Activated CD8-positive, alpha-beta memory T cell treated with anti-CD3 and anti-CD28 coated beads, Interleukin-2, amount 50 U/mL, for 4 hours (primary cell): ENCODE data around the gene OR1I1.
"Not testable (repeated sequence)": the region's sequence is repeated elsewhere in the genome, so short reads cannot be mapped to it uniquely, and the experiment has no call there.

ENCODE experiments used
- DNase-seq: peaks from one replicate; pipeline ENCODE4 v3.0.0-alpha.2; 2020

Gene OR1I1

DNA sequence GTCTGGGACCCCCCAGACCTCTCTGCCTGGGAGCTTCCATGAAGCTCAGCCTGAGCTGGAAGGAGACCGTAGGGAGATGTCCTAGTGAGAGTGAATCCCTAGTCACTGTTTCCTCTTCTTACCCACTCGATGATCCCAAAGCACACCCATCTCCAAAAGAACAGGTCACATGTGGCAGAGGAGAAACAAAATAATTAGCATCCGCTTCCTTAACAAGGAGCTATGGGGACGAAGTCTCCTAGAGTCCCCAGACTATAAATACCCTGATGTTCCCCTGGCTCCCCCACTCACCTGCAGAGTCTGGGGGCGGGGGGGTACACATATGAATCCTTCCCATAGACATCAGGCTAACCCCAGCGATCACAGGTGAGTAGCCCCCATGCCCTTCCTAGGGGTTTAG lies at the start of gene OR1I1:
TSS of gene OR1I1 (plus strand) at position 301 of the 400 bp plus-strand sequence. CDS start 4,855 bp downstream, outside the sequence.
- DNase-seq: no peak

GRCh38 chr19:15035795-15036311 lies 46.2 kb upstream of the OR1I1 start:
- DNase-seq: no peak

GRCh38 chr19:15037586-15037985 lies 44.4 kb upstream of the OR1I1 start:
- DNase-seq: no peak

- DNase-seq: no peak
These were observed 43.7 kb upstream of the OR1I1 start for GRCh38 chr19:15038294-15038693.

GRCh38 chr19:15042003-15042402 lies 40.0 kb upstream of the OR1I1 start:
- DNase-seq: no peak

DNA sequence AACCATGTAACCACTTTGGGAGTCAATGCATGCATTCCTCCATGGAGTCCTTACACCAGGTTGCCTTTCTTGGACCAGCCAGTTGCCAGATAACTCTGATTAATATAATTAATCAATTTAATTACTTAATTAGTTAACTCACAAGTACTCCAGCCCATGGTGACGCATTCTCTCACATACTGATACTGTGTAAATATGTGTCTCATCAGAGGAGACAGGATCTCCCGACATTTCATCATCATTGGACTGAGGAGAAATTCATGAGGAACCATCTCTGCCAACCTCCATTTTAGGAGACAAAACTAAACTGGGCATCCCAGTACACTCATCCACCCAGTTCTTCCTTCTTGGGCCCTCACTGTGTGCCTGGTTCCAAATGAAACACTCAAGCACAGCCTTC lies 39.2 kb upstream of the OR1I1 start:
- DNase-seq: no peak

GRCh38 chr19:15045506-15045905 lies 36.5 kb upstream of the OR1I1 start:
- no peak for DNase-seq

DNA sequence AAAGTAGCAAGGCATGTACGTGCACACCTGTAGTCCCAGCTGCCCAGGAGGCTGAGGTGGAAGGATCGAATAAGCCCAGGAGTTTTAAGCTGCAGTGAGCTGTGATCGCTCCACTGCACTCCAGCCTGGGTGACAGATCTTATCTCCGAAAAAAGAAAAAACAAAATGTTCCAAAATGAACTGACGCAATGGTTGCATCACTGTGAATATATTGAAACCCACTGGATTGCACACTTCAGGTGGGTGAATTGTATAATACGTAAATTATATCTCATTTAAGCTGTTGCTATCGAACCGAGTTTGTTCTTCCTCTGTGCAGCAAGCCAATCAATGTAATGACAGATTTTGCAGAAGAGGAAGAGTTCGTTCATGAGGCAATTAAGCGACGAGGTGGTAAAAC lies 34.3 kb upstream of the OR1I1 start:
- no peak for DNase-seq

- no peak for DNase-seq
These were observed 33.9 kb upstream of the OR1I1 start for GRCh38 chr19:15048128-15048527.

DNA sequence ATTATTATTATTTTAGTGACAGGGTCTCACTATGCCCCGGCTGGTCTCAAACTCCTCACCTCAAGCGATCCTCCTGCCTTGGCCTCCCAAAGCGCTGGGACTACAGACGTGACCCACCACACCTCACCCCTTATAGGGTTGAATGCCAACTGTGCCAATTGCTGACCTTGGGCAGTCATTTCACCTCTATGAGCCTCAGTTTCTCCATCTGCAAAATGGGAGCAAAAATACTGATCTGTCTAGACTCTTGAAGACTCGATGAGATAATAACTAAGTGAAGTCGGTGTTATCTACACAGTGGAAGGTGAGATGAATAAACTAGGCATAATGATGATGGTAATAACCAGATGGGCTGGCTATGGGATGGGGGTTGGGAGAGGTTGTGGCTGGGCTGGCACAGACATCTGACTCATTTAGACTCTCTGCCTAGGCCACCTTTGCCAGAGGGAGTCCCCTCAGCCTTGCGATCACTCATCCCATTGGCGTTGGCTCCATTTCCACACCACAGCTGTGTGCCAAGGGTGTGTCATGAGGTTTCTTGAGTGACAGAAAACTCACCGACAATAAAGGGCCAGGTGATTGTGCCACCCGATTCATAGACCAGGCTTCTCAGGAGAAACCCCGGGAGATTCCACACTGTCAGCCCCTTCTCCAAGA lies 33.0 kb upstream of the OR1I1 start, which contains the start of gene CASP14:
TSS of gene CASP14 (plus strand) at position 596 of the 657 bp plus-strand sequence. CDS start 2,772 bp downstream, outside the sequence.
- DNase-seq: no peak

GRCh38 chr19:15050639-15051038 lies 31.4 kb upstream of the OR1I1 start:
- no peak for DNase-seq

DNA sequence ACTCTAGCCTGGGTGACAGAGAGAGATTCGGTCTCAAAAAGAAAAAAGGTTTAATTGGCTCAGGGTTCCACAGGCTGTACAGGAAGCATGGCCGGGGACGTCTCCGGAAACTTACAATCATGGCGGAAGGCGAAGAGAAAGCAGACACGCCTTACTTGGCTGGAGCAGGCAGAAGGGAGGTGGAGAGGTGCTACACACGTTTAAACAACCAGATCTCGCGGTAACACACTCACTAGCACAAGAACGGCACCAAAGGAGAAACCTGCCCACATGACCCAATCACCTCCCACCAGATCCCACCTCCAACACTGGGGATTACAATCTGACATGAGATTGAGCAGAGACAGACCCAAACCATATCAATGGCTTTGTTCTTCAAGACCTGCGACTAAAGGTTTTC lies 20.0 kb upstream of the OR1I1 start:
- no peak for DNase-seq

DNA sequence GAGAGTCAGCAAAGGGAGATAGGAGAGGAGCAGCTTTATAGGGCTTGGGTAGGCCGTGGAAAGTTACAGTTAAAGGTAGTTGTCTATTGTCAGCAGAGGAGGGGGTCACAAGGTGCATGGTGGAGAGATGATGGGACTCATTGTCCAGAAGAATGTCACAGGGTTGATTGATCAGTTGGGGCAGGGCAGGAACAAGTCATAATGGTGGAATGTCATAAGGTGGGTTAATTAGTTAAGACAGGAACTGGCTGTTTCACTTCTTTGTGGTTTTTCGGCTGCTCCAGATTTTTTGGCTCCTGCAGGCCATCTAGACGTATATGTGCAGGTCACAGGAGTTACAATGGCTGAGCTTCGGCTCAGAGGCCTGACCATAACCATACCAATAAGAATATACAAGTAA lies 11.6 kb upstream of the OR1I1 start:
- DNase-seq: not testable (repeated sequence)

- DNase-seq: no peak
These were observed 8.9 kb upstream of the OR1I1 start for GRCh38 chr19:15072930-15073647.

DNA sequence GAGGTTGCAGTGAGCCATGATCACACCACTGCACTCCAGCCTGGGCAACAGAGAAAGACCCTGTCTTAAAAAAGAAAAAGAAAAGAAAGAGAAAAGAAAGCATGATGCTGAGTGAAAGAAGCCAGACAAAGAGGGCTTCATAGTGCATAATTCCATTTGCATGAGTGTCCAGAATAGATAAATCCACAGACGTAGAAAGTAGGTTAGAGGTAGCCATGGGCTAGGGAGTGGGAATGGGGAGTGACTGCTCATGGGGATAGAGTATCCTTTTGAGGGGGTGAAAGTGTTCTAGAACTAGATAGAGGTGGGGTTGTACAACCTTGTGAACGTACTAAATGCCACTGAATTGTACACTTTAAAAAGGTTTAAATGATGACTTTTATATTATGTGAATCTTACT lies 7.6 kb upstream of the OR1I1 start:
- no peak for DNase-seq

GRCh38 chr19:15075806-15076205 lies 6.2 kb upstream of the OR1I1 start:
- DNase-seq: no peak

- not testable (repeated sequence) for DNase-seq
These were observed 2.0 kb upstream of the OR1I1 start for GRCh38 chr19:15080002-15080401.

DNA sequence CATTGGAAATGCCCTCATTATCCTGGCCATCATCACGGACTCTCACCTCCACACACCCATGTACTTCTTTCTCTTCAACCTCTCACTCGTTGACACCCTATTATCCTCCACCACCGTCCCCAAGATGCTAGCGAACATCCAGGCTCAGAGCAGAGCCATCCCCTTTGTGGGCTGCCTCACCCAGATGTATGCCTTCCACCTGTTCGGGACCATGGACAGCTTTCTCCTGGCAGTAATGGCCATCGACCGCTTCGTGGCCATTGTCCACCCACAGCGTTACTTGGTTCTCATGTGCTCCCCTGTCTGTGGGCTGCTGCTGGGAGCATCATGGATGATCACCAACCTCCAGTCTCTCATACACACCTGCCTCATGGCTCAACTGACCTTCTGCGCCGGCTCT lies 5.2 kb downstream of the OR1I1 start:
- no peak for DNase-seq

- no peak for DNase-seq
These were observed 10.1 kb downstream of the OR1I1 start for GRCh38 chr19:15091918-15092753.

DNA sequence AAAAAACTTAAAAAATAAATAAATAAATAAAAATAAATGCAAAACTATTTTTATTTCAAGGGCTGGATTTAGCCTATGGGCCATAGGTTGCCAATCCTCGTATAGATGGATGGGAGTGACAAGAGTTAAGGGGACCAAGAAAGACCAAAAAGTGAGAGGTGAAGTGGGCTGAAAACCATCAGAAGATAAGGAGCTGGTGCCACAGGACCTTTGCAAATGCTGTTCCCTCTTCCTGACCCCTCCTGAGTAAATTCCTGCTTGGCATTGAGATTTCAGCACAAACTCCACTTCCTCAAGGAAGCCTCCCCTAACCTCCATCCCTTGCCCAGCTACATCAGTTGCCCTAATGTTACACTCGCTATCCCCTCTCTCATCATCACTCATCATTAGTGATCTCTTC lies 11.0 kb downstream of the OR1I1 start:
- no peak for DNase-seq

- no peak for DNase-seq
These were observed 14.2 kb downstream of the OR1I1 start for GRCh38 chr19:15096223-15096622.

GRCh38 chr19:15097980-15098379 lies 16.0 kb downstream of the OR1I1 start:
- DNase-seq: not testable (repeated sequence)

- no peak for DNase-seq
These were observed 16.4 kb downstream of the OR1I1 start for GRCh38 chr19:15098460-15098859.
